Stimulated activated CD8-positive, alpha-beta memory T cell treated with anti-CD3 and anti-CD28 coated beads, Interleukin-4, amount 100 ng/mL, for 48 hours (primary cell): Measurements from ENCODE around the gene NUP214.
"Not testable (repeated sequence)": the region's sequence is repeated elsewhere in the genome, so short reads cannot be mapped to it uniquely, and the experiment has no call there.

Experiments used
- DNase-seq: peaks from one replicate; pipeline ENCODE4 v3.0.0-alpha.2; 2020

The NUP214 gene

DNA sequence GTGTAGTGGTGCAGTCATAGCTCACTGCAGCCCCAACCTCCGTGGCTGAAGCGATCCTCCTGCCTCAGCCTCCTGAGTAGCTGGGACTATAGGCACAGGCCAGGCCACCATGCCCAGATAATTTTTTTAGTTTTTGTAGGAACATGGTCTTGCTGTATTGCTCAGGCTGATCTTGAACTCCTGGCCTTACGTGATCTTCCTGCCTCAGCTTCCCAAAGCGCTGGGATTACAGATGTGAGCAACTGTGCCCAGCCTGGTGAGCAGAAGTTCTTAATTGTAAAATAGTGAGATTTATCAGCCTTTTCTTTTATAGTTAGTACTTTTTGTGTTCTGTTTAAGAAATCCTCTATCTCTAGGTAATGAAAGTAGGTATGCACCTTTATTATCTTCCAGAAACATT is 42.5 kb downstream of the NUP214 start:
- no peak for DNase-seq

DNA sequence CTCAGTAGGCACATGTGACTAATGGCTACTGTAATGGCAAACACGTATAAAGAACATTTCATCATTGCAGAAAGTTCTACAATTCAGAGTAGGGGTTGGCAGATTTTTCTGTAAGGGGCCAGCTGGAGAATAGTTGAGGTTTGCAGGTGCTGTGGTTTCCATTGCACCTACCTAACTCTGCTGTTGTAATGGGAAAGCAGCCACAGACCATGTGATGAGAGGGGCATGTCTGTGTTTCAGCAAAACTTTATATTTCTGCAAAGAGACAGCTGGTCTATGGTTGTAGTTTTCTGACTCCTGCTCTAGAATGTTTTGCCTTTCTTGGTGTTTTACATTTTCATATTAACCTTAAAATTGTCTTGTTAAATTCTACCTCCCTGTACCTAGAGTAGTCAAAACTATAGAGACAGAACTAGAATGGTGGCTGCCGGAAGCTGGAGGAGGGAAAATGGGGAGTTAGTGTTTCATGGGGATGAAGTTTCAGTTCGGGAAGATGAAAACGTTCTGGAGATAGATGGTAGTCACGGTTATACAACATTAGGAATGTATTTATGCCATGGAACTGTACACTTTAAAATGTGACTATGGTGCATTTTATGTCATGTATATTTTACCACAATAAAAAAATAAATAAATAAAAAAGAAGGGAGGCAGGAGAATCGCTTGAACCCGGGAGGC is 44.3 kb downstream of the NUP214 start:
- no peak for DNase-seq

DNA sequence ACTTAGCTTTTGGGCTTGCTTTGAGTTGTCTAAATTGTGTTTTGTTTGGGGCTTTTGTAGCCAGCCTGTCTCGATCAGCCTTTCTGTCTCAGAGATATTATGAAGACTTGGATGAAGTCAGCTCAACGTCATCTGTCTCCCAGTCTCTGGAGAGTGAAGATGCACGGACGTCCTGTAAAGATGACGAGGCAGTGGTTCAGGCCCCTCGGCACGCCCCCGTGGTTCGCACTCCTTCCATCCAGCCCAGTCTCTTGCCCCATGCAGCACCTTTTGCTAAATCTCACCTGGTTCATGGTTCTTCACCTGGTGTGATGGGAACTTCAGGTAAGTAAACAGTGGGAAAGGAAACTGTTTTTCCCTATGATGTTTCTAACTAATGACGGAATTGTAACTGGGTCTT is 48.6 kb downstream of the NUP214 start:
- no peak for DNase-seq

DNA sequence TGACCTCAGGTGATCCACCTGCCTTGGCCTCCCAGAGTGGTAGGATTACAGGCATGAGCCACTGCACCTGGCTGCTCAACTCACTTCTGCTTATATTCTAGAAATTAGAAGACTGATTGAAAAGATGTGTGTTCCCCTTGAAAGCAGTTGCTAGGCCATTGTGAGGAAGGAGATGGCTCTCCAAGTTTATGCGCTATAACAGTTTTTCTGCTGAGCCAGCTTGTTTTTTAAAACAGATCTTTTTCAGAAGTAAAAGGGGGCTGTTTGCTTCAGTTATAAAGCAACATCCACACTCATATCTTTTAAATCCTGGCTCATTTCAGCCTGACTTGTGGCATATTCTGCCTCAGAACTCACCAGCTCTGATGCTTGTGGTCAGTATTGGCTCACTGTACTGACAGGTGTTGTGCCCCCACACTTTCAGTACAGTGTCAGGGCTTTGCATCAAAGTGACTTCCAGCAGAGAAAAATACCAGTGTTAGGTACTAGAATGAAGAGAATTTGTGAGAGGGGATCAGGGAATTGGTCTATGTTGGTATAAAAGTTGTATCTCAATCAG is 49.4 kb downstream of the NUP214 start:
- DNase-seq: no peak

DNA sequence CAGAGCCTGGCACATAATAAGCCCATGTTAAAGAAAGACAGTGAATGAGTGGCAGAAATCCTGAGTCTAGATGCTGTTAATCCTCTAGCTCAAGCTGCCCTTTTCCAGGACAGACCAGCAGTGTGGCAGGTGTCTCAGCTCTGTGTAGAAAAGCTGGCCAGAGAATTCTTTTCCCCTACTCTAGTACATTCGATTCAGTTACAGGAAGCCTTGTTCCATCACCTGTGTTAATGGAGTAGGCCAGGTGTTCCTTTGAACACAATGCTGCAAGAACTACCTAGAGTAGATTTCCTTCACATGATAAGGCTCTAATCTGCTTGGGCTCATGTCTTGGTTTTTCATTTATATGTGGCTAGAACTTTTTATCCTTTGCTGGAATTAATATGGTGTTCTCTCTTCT is 52.5 kb downstream of the NUP214 start:
- no peak for DNase-seq

DNA sequence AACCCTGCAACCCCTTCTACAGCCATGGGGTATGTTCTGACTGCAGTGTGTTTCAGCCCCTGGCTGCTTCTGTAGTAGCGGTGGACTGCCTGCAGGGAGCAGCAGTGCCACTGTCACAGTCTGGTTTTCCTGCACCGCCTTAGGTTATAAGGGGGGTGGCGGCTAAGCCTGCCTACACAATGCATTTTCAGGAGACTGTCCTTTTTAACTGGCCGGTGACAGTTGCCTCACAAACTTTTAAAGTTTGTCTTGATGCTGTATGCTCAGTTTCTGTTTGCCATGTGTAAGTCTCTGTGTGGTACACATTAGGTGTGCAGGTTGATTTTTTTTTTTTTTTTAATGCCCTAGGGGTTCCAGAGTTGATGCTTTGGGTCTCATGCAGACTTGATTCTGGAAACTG is 53.0 kb downstream of the NUP214 start:
- DNase-seq: peak; percentile 81

DNA sequence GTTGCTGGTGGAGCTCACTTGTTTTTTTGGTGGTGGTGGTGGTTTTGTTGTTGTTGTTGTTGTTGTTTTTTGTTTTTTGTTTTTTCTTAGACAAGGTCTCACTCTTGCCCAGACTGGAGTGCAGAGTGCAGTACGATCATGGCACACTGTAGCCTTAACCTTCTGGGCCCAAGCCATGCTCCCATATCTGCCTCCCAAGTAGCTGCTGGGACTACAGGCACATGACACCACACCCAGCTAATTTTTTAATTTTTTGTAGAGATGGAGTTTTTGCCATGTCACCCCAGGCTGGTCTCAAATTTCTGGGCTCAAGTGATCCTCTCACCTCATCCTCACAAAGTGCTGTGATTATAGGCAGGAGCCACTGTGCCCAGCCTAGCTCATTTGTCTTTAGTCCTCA is 53.5 kb downstream of the NUP214 start:
- no peak for DNase-seq

DNA sequence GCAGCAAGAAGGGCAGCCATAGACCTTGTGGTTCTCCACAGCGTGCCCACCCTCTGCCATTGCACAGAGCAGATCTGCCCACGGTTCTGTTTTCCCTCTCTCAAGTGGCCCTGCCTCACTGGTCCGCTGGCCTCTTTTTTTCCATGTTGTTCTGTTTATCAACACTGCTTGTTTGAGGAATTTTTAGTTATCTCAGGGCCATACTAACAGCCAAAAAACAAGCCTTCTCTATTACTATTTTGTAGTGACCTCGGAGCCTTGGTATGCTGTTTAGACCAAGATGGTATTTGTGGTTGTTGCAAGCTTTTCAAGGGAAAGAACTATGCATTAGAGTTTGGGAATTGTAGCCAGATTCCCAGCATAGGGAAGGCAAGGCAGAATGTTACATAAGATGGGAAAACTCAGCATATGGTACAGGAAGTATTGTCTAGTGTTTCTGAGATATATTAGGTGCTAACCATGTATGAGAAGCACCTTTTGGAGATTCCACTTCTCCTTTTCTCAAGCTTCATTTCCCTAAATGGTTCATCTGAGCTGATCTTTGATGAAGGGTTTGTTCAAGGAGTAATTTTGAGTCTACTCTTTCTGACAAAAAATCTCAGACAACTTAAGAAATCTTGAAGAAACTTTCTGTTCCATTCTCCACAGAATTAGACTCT is 54.3 kb downstream of the NUP214 start:
- no peak for DNase-seq

DNA sequence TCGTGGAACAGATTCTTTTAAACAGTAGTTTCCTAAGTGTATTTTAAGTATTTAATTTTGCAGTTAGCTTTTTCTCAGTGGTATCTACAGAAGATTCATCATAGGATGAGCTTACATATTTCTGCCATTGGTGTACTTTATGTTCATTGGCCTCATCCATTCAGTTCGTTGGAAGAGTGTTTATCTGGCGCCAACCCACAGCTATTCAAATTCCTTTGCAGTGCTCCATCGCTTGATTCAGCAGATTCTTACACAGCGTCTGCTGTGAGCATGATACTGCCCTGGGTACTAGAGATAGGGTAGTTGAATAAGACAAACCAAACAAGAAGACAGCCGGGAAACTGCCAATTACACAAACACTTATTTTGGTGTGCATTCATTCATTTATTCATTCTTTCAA is 55.1 kb downstream of the NUP214 start:
- no peak for DNase-seq

DNA sequence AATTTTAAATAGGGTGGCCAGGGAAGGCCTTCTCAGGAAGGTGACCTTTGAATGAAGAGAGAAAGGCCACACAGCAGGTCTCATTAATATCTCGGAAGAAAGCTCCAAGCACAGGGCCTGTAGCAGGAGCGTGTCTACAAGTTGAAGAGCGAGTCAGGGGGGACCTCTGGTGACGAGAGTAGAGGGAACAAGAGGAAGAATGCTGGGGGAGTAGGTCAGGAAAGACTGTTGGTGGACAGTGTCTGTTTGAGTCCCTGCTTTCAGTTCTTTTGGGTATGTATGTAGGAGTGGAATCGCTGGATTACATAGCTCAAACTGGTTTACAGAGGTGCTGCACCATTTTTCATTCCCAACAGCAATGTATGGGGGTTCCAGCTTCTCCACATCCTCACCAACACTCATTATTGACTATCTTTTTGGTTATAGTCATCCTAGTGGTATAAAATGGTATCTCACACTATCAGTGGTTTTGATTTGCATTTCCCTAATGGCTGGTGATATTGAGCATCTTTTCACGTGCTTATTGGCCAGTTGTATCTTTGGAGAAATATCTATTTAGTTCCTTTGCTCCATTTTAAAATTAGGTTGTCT is 55.8 kb downstream of the NUP214 start:
- no peak for DNase-seq

DNA sequence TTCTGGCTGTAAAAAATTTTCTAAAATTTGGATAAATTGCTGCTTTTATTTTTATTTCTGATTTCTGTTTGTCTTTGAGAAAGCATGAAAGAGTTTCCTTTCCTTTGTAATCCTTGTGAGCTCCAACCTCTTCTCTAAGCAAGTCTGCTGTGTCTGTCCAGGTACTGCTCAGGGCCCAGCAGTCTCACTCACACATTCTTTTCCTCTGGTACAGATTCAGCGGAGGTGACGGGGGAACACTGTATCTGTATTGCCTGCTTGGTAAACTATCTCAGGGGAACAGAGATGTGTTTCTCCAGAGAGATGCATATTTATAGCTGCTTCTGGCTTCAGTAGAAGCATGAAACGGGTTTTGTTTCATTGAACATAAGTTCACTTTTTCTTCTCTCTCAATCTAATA is 60.5 kb downstream of the NUP214 start:
- no peak for DNase-seq

DNA sequence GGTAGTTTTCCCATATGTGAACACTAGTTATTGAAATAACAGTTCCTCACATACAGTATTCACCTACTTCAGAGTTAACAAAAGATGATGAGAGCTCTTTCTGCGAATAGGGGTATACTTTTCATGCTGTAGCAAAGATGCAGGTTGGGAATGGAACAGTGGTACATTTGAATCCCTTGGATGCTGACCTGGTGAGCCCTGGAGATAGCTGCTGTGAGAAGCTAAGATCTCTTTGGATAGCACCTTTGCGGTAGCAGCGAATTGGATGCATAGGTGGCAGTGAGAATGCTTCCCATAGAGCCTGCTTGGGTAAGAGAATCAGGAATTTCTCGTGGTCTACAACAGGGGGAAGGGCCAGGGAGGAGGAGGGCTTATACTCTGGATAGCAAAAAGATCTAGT is 61.2 kb downstream of the NUP214 start:
- no peak for DNase-seq

DNA sequence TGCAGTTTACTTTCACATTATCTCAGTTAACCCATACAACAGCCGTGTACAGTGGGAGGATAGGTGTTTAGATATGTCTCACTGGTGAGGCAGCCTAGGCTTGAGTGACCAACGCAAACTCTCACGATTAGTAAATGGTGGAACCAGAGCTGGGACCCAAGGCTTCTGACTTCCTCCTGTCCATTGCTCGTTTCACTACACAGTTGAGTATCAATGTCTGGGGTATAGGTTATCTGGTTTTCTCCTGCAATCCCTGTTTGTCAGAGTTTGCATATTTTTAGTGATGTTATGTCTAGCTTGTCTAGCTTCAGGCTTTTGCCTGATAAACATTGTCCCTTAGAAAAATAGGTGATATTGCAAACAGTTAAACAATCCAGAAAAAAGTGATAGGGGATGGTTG is 62.6 kb downstream of the NUP214 start:
- DNase-seq: no peak

DNA sequence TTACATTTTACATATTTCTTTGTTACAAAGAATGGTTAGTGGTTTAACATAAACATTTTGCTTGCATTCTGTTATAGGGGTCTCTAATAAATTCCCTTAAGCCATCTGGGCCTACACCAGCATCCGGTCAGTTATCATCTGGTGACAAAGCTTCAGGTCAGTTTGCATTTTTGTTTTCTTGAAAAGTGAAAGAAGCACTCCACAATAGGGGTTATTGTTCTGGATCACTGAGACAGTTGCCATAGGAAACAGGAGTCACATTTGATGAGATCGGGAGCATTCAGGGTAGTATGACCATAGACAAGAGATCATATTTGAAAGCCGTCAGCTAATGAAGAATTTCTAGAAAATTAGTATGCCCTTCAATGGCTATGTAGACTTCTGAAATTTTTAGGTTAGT is 63.6 kb downstream of the NUP214 start:
- DNase-seq: no peak

DNA sequence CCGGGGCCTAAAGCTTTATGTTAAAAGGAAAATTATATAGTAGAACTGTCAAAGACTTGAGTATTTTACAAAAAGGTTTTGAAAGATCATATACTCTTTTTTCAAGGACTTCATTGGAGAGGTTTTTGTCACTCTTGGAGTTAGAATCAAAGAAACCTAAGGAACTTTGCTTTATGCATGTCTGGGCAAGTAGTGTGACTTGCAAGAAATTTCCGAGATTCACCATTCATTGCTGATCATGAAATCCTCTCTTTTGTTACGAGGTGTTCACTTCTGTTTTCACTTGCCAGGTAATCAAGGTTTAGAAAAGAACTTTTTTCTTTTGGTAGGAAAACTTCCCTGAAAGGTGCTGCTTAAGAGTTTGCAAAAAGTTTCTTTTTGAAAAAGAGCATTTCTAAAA is 64.8 kb downstream of the NUP214 start:
- no peak for DNase-seq

DNA sequence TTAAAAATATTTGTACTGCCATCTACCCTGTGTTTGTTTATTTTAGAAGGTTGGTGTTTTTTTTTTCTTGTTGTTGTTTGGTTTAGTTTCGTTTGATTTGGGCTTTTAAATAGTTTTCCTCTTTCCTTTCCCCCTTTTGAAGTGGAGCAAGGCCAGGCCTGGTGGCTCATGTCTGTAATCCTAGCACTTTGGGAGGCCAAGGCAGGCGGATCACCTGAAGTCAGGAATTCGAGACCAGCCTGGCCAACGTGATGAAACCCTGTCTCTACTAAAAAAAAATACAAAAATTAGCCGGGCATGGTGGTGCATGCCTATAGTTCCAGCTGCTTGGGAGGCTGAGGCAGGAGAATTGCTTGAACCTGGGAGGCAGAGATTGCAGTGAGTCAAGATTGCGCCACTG is 65.6 kb downstream of the NUP214 start:
- not testable (repeated sequence) for DNase-seq

DNA sequence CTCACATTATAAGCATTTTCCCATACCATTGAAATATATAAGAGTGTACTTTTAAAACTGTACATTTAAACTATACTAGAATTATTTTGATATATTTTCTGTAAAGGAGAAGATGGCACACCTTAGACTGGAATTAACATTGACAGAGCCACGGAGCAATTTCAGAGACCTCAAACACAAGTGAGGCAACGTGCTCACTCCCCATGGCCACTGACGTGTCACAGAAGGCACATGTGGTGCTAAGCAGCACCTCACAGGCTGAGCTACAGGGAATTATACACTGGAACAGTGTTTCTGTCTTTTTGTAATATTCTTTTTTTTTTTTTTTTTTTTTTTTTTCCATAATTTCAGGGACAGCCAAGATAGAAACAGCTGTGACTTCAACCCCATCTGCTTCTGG is 66.5 kb downstream of the NUP214 start:
- no peak for DNase-seq

DNA sequence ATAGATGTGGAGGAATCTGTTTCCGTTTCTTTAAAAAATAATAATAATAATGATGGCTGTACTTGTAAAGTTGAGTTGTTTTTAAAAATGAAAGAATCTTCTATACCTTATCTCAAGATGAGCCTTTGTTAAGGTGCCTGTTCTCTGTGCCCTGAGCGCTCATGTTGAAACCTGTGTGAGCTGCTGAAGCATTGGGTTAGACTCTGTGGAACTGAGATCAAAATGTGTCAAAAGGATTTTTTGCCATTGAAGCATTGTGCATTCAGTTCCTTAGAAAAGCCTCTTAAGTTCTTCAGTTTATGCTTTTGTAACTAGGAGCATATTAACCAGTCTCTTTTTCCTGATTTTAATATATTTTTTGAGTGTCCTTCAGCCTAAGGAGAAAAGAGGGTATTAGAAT is 67.7 kb downstream of the NUP214 start:
- no peak for DNase-seq

DNA sequence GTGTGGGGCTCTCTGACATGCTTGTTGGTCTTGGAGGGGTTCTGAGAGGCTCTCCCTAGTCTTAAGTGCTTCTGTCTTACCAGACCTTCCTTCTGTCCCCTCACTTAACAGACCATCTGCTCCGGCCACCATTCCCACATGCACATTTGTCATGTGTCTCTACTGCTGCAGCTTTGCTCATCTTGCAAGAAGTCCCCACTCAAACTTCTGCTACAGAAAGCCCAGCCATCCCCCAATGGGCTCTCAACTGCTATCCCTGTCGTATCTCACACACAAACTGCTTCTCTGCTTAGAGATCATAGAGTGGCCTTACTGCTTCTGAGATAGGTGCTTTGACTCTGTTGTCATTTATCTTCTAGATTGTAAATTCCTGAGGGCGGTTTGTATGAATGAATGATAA is 69.4 kb downstream of the NUP214 start:
- DNase-seq: no peak

DNA sequence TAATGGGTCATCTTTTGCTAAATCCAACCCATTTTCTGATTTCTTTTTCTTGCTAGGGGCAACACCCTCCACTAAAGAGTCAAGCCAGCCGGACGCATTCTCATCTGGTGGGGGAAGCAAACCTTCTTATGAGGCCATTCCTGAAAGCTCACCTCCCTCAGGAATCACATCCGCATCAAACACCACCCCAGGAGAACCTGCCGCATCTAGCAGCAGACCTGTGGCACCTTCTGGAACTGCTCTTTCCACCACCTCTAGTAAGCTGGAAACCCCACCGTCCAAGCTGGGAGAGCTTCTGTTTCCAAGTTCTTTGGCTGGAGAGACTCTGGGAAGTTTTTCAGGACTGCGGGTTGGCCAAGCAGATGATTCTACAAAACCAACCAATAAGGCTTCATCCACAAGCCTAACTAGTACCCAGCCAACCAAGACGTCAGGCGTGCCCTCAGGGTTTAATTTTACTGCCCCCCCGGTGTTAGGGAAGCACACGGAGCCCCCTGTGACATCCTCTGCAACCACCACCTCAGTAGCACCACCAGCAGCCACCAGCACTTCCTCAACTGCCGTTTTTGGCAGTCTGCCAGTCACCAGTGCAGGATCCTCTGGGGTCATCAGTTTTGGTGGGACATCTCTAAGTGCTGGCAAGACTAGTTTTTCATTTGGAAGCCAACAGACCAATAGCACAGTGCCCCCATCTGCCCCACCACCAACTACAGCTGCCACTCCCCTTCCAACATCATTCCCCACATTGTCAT is 72.0 kb downstream of the NUP214 start:
- DNase-seq: no peak

DNA sequence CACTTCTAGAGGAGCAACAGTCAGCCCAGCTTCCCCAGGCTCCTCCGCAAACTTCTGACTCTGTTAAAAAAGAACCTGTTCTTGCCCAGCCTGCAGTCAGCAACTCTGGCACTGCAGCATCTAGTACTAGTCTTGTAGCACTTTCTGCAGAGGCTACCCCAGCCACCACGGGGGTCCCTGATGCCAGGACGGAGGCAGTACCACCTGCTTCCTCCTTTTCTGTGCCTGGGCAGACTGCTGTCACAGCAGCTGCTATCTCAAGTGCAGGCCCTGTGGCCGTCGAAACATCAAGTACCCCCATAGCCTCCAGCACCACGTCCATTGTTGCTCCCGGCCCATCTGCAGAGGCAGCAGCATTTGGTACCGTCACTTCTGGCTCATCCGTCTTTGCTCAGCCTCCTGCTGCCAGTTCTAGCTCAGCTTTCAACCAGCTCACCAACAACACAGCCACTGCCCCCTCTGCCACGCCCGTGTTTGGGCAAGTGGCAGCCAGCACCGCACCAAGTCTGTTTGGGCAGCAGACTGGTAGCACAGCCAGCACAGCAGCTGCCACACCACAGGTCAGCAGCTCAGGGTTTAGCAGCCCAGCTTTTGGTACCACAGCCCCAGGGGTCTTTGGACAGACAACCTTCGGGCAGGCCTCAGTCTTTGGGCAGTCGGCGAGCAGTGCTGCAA is 72.8 kb downstream of the NUP214 start:
- DNase-seq: no peak

DNA sequence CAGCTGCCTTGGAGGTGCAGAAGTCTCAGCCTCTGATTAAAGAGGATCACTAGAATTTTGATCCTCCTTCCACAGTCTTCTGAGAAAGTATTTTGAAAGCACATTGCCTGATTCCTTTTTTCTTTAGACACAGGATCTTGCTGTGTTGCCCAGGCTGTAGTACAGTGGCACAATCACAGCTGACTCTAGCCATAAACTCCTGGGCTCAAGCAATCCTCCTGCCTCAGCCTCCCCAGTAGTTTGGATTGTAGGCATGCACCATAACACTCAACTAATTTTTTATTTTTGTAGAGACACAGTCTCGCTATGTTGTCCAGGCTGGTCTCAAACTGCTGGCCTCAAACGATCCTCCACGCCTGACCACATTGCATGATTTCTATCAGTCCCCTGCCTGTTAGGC is 76.5 kb downstream of the NUP214 start:
- no peak for DNase-seq
